PC-3 (cell line): ENCODE results near the gene TGIF2.
"Not testable (repeated sequence)": the region's sequence is repeated elsewhere in the genome, so short reads cannot be mapped to it uniquely, and the experiment has no call there.

ENCODE experiments used
- CTCF ChIP-seq: fragments of 300-600 bp; sonication (generic); conservative IDR thresholded peaks from 2 replicates; pipeline ENCODE4 v1.5.1; 2017; ENCODE audit warnings: antibody characterized with exemption, low read depth, mild to moderate bottlenecking, low read length
- EZH2phosphoT487 ChIP-seq: fragments of 300-600 bp; sonication (generic); IDR thresholded peaks from 2 replicates; pipeline ENCODE4 v1.6.1; 2018; ENCODE audit warnings: mild to moderate bottlenecking, antibody characterized with exemption, low read length, borderline replicate concordance

- TF ChIP-seq CTCF, EZH2phosphoT487: not testable (repeated sequence)
Observed at GRCh38 chr20:36608388-36608728, 35.0 kb downstream of the TGIF2 start.
